ENCODE results near the gene UMOD.
"Not testable (repeated sequence)": the region's sequence is repeated elsewhere in the genome, so short reads cannot be mapped to it uniquely, and the experiment has no call there.

Gene UMOD

GRCh38 chr16:20363191-20363590, 10.7 kb upstream of the UMOD start:
- no peak for DNase-seq

- peak; percentile 28 for DNase-seq
Measured at GRCh38 chr16:20359997-20360396, 7.5 kb upstream of the UMOD start.

GRCh38 chr16:20355114-20355782, 2.7 kb upstream of the UMOD start:
- DNase-seq: no peak

- DNase-seq: no peak
Measured at GRCh38 chr16:20353379-20353778, 864 bp upstream of the UMOD start.

- no peak for DNase-seq
Measured at GRCh38 chr16:20349615-20350014, 2.9 kb downstream of the UMOD start.

GRCh38 chr16:20348365-20349185, 3.9 kb downstream of the UMOD start:
- DNase-seq: peak; percentile 3

- no peak for DNase-seq
Measured at GRCh38 chr16:20347666-20348364, 4.7 kb downstream of the UMOD start.

GRCh38 chr16:20344611-20345010, 7.9 kb downstream of the UMOD start:
- no peak for DNase-seq

GRCh38 chr16:20339744-20340143, 12.8 kb downstream of the UMOD start:
- DNase-seq: no peak

- no peak for DNase-seq
Measured at GRCh38 chr16:20336955-20337354, 15.6 kb downstream of the UMOD start.

GRCh38 chr16:20334396-20334795, 18.1 kb downstream of the UMOD start:
- no peak for DNase-seq

GRCh38 chr16:20333120-20333519, 19.4 kb downstream of the UMOD start:
- DNase-seq: no peak

- DNase-seq: no peak
Measured at GRCh38 chr16:20332411-20332810, 20.1 kb downstream of the UMOD start.

GRCh38 chr16:20331635-20332034, 20.9 kb downstream of the UMOD start:
- no peak for DNase-seq

GRCh38 chr16:20329392-20330138, 22.9 kb downstream of the UMOD start:
- no peak for DNase-seq

GRCh38 chr16:20327444-20328041, 25.0 kb downstream of the UMOD start, which contains the start of gene GP2:
TSS of gene GP2 (minus strand) at chr16:20327513. CDS start at chr16:20326431, 1,082 bp downstream.
- DNase-seq: peak; percentile 11

- no peak for DNase-seq
Measured at GRCh38 chr16:20326321-20326720, 26.2 kb downstream of the UMOD start.

GRCh38 chr16:20325005-20325404, 27.5 kb downstream of the UMOD start:
- no peak for DNase-seq

- DNase-seq: no peak
Measured at GRCh38 chr16:20323591-20324117, 28.9 kb downstream of the UMOD start.

- no peak for DNase-seq
Measured at GRCh38 chr16:20322696-20323095, 29.8 kb downstream of the UMOD start.

GRCh38 chr16:20321671-20322070, 30.8 kb downstream of the UMOD start:
- DNase-seq: no peak

- DNase-seq: not testable (repeated sequence)
Measured at GRCh38 chr16:20321051-20321450, 31.5 kb downstream of the UMOD start.

All from NCI-H82 (cell line).